Ectodermal cell (in vitro differentiated cells): ENCODE results near the gene FHIP1A.

Experiments used
- H3K27ac ChIP-seq: 2 replicates; pipeline ENCODE4 v1.7.0; 2013; ENCODE audit warnings: mild to moderate bottlenecking, low read depth, low read length; ENCODE audit not compliant: insufficient read depth, poor library complexity, severe bottlenecking
- H3K27me3 ChIP-seq: 2 replicates; pipeline ENCODE4 v1.7.0; 2013; ENCODE audit warnings: mild to moderate bottlenecking, low read length; ENCODE audit not compliant: insufficient read depth, control insufficient read depth, poor library complexity, severe bottlenecking
- H3K36me3 ChIP-seq: one replicate; pipeline ENCODE4 v1.7.0; 2013; ENCODE audit warnings: low read length; ENCODE audit not compliant: control insufficient read depth, insufficient read depth
- H3K4me1 ChIP-seq: one replicate; pipeline ENCODE4 v1.7.0; 2013; ENCODE audit warnings: low read length; ENCODE audit not compliant: control insufficient read depth, insufficient read depth
- H3K4me3 ChIP-seq: 2 replicates; pipeline ENCODE4 v1.7.0; 2013; ENCODE audit warnings: low read depth, low read length, control low read depth; ENCODE audit not compliant: insufficient read depth
- H3K9me3 ChIP-seq: 2 replicates; pipeline ENCODE4 v1.7.0; 2013; ENCODE audit warnings: mild to moderate bottlenecking, low read length, moderate library complexity; ENCODE audit not compliant: control insufficient read depth
- WGBS, 2 experiments: methylation state at CpG; one replicate each; pipeline ENCODE4 v1.1.7; 2013; ENCODE audit warnings: missing lambda C conversion rate in 2 of 2; 5-methylcytosine and 5-hydroxymethylcytosine counted together

Gene FHIP1A

GRCh38 chr4:151431728-151432127 lies 22.8 kb downstream of the FHIP1A start:
- Histone ChIP-seq H3K4me1 (peaks cover 7% of the 10 kb centered on the region), H3K9me3 (no peaks in the 10 kb centered on the region), H3K36me3 (no peaks in the 10 kb centered on the region), H3K27ac (no peak overlapping the region), H3K27me3 (no peaks in the 10 kb centered on the region), H3K4me3 (no peak overlapping the region)

GRCh38 chr4:151432654-151433053 lies 23.7 kb downstream of the FHIP1A start:
- Histone ChIP-seq H3K27me3 (no peaks in the 10 kb centered on the region), H3K27ac (no peak overlapping the region), H3K9me3 (no peaks in the 10 kb centered on the region), H3K4me1 (peaks cover 7% of the 10 kb centered on the region), H3K36me3 (no peaks in the 10 kb centered on the region), H3K4me3 (no peak overlapping the region)

GRCh38 chr4:151434183-151434860 lies 25.3 kb downstream of the FHIP1A start:
- H3K9me3 ChIP-seq: no peaks in the 10 kb centered on the region
- H3K36me3 ChIP-seq: no peaks in the 10 kb centered on the region
- no peak overlapping the region for H3K27ac ChIP-seq
- no peaks in the 10 kb centered on the region for H3K27me3 ChIP-seq
- peaks cover 7% of the 10 kb centered on the region for H3K4me1 ChIP-seq
- no peak overlapping the region for H3K4me3 ChIP-seq

GRCh38 chr4:151436093-151436518 lies 27.1 kb downstream of the FHIP1A start:
- Histone ChIP-seq H3K4me1 (no peaks in the 10 kb centered on the region), H3K27ac (no peak overlapping the region), H3K4me3 (no peak overlapping the region), H3K9me3 (no peaks in the 10 kb centered on the region), H3K27me3 (no peaks in the 10 kb centered on the region), H3K36me3 (no peaks in the 10 kb centered on the region)
- WGBS, 2 experiments: 92 to 98% methylated on average over 4 of the region's 4 CpGs

GRCh38 chr4:151437505-151437904 lies 28.5 kb downstream of the FHIP1A start:
- WGBS, 2 experiments: 100% methylated on average over 1 of the region's 1 CpG; no CpG with 5 or more reads in 1 of the 2 experiments

GRCh38 chr4:151438154-151438553 lies 29.2 kb downstream of the FHIP1A start:
- Histone ChIP-seq H3K36me3 (no peaks in the 10 kb centered on the region), H3K9me3 (no peaks in the 10 kb centered on the region), H3K27ac (no peak overlapping the region), H3K27me3 (no peaks in the 10 kb centered on the region), H3K4me3 (no peak overlapping the region), H3K4me1 (no peaks in the 10 kb centered on the region)
- WGBS, 2 experiments: 94 to 99% methylated on average over 6 of the region's 6 CpGs

More at GRCh38 chr4:151437505-151437904, 28.5 kb downstream of the FHIP1A start:
- H3K27ac ChIP-seq: no peak overlapping the region
- H3K4me3 ChIP-seq: no peak overlapping the region
- H3K4me1 ChIP-seq: no peaks in the 10 kb centered on the region
- no peaks in the 10 kb centered on the region for H3K9me3 ChIP-seq
- H3K27me3 ChIP-seq: no peaks in the 10 kb centered on the region
- no peaks in the 10 kb centered on the region for H3K36me3 ChIP-seq

- Histone ChIP-seq H3K4me1 (no peaks in the 10 kb centered on the region), H3K27ac (no peak overlapping the region), H3K36me3 (no peaks in the 10 kb centered on the region), H3K27me3 (no peaks in the 10 kb centered on the region), H3K9me3 (no peaks in the 10 kb centered on the region), H3K4me3 (no peak overlapping the region)
These were observed 30.3 kb downstream of the FHIP1A start for GRCh38 chr4:151439320-151439719.

GRCh38 chr4:151442002-151442401 lies 33.0 kb downstream of the FHIP1A start:
- Histone ChIP-seq H3K9me3 (no peaks in the 10 kb centered on the region), H3K4me1 (no peaks in the 10 kb centered on the region), H3K36me3 (no peaks in the 10 kb centered on the region), H3K27ac (no peak overlapping the region), H3K4me3 (no peak overlapping the region), H3K27me3 (no peaks in the 10 kb centered on the region)
- 88 to 93% methylated on average over 2 of the region's 2 CpGs for WGBS, 2 experiments

- Histone ChIP-seq H3K27me3 (no peaks in the 10 kb centered on the region), H3K4me1 (no peaks in the 10 kb centered on the region), H3K27ac (no peak overlapping the region), H3K9me3 (no peaks in the 10 kb centered on the region), H3K4me3 (no peak overlapping the region), H3K36me3 (no peaks in the 10 kb centered on the region)
- WGBS, 2 experiments: 44 to 46% methylated on average over 5 of the region's 5 CpGs
These were observed 34.3 kb downstream of the FHIP1A start for GRCh38 chr4:151443247-151443646.

- Histone ChIP-seq H3K27ac (no peak overlapping the region), H3K9me3 (no peaks in the 10 kb centered on the region), H3K36me3 (no peaks in the 10 kb centered on the region), H3K27me3 (no peaks in the 10 kb centered on the region), H3K4me1 (no peaks in the 10 kb centered on the region), H3K4me3 (no peak overlapping the region)
- WGBS, 2 experiments: 74 to 79% methylated on average over 6 of the region's 6 CpGs
These were observed 34.8 kb downstream of the FHIP1A start for GRCh38 chr4:151443752-151444151.

GRCh38 chr4:151446208-151446607 lies 37.2 kb downstream of the FHIP1A start:
- Histone ChIP-seq H3K27me3 (no peaks in the 10 kb centered on the region), H3K4me3 (no peak overlapping the region), H3K4me1 (no peaks in the 10 kb centered on the region), H3K27ac (no peak overlapping the region), H3K9me3 (no peaks in the 10 kb centered on the region), H3K36me3 (no peaks in the 10 kb centered on the region)
- 100% methylated on average over 2 of the region's 2 CpGs for WGBS, 2 experiments
